IMR-90 (cell line): ENCODE data around the gene AAMDC. TPM values are rescaled to one million over a fixed set of nuclear protein-coding genes. Genes with fewer than 3 reads are reported as not detected.

Experiments used
- microRNA-seq, 2 experiments: library from miRNA; stranded (forward) in 1 of 2; unstranded in 1 of 2; fragments of 10-50 nt in 1 of 2; fragments of <30 nt in 1 of 2; gene quantifications in 1 of 2; microRNA quantifications in 1 of 2; one replicate each; pipeline versions ENCODE3 to v1.1.0; 2013 to 2020; ENCODE audit not compliant: insufficient read depth in 1 of 2, insufficient read length in 1 of 2, unreplicated experiment in 1 of 2
- polyA plus RNA-seq, 3 experiments: library from polyadenylated mRNA; depleted of rRNA; stranded (reverse); fragments of >200 nt; gene quantifications; 2 replicates each; pipeline ENCODE4 v1.2.3, GENCODE V29; 2012; ENCODE audit warnings: low replicate concordance in 1 of 3
- small RNA-seq, 5 experiments: library from RNA; depleted of rRNA; stranded (forward); fragments of <200 nt; gene quantifications; one replicate each; pipeline ENCODE3, GENCODE V24; 2012
- total RNA-seq: library from RNA; depleted of rRNA; stranded (reverse); fragments of >200 nt; gene quantifications from 2 replicates; pipeline ENCODE4 v1.2.3, GENCODE V29; 2012; rRNA removed

AAMDC gene
- total and polyA plus RNA-seq, 2 of the 4 experiments (the other 2 are of a cell fraction), result 15.8 to 47.6 TPM

Small RNAs within 50 kb of the gene (microRNA-seq; reads per million reads assigned to microRNA genes)
- gene AP002812.4 (ENCODE audit: insufficient read depth, insufficient read length), result not detected

Small RNAs within 50 kb of the gene (small RNA-seq; reads per million reads assigned to genes)
- gene AP002812.4, result 0 reads per million in 5 experiments

Other genes starting within 250 kb of the AAMDC start
- gene AQP11, start 231.2 kb upstream of the AAMDC start, total RNA-seq, result 1.1 and 1.4 TPM in 2 replicates
- 1.1 and 1.5 TPM in 2 replicates for gene AQP11, start 231.2 kb upstream of the AAMDC start, polyA plus RNA-seq (2012; rRNA removed)
- gene CLNS1A, start 183.3 kb upstream of the AAMDC start, total RNA-seq, result 66.7 and 188 TPM in 2 replicates
- gene CLNS1A, start 183.3 kb upstream of the AAMDC start, polyA plus RNA-seq (2012; rRNA removed), result 88.0 and 97.0 TPM in 2 replicates
- 18.5 and 26.7 TPM in 2 replicates for gene RSF1, start 422 bp upstream of the AAMDC start, total RNA-seq
- 13.9 and 19.1 TPM in 2 replicates for gene RSF1, start 422 bp upstream of the AAMDC start, polyA plus RNA-seq (2012; rRNA removed)
- gene INTS4, start 173.5 kb downstream of the AAMDC start, total RNA-seq, result 44.4 and 52.5 TPM in 2 replicates
- gene INTS4, start 173.5 kb downstream of the AAMDC start, polyA plus RNA-seq (2012; rRNA removed), result 23.4 and 24.0 TPM in 2 replicates
- gene KCTD14, start 202.1 kb downstream of the AAMDC start, total RNA-seq, result 0.83 and 0.90 TPM in 2 replicates
- 0.97 and 1.3 TPM in 2 replicates for gene KCTD14, start 202.1 kb downstream of the AAMDC start, polyA plus RNA-seq (2012; rRNA removed)
- gene THRSP, start 242.7 kb downstream of the AAMDC start, total RNA-seq, result not detected in 2 replicates
- not detected in 2 replicates for gene THRSP, start 242.7 kb downstream of the AAMDC start, polyA plus RNA-seq (2012; rRNA removed)